ENCODE results near the gene IL25.

The IL25 gene

GRCh38 chr14:23361320-23361719 lies 11.3 kb upstream of the IL25 start:
- no peak for TF ChIP-seq CTCF (conservative IDR thresholded peaks at IDR 0.05; ENCODE audit: low read depth)
- CTCF ChIA-PET, result no interaction called here
- DNase-seq (ENCODE audit: low spot score), result no peak
- H3K27ac ChIP-seq, result no peak overlapping the region
- POLR2A ChIA-PET (ENCODE audit: low non-redundant PET), result no interaction called here

- DNase-seq (ENCODE audit: low spot score), result no peak
- ChIA-PET POLR2A (ENCODE audit: low non-redundant PET) (no interaction called here), CTCF (no interaction called here)
- no peak for TF ChIP-seq CTCF (conservative IDR thresholded peaks at IDR 0.05; ENCODE audit: low read depth)
- no peak overlapping the region for H3K27ac ChIP-seq
Observed at GRCh38 chr14:23361763-23362162, 10.8 kb upstream of the IL25 start.

GRCh38 chr14:23362200-23362599 lies 10.4 kb upstream of the IL25 start:
- no peak for TF ChIP-seq CTCF (conservative IDR thresholded peaks at IDR 0.05; ENCODE audit: low read depth)
- ChIA-PET CTCF (interaction anchor here (0.6 kb wide), 1 partner anchor 306 kb away, joined by 3 read pairs; no protein-coding TSS in a partner anchor), POLR2A (ENCODE audit: low non-redundant PET) (interaction anchor here (0.7 kb wide), 1 partner anchor 36 kb away, joined by 4 read pairs; no protein-coding TSS in a partner anchor)
- no peak overlapping the region for H3K27ac ChIP-seq
- DNase-seq (ENCODE audit: low spot score), result no peak

- no peak for DNase-seq (ENCODE audit: low spot score)
- TF ChIP-seq CTCF (conservative IDR thresholded peaks at IDR 0.05; ENCODE audit: low read depth), result no peak
- ChIA-PET POLR2A (ENCODE audit: low non-redundant PET) (interaction anchor here (0.7 kb wide), 1 partner anchor 17 kb away, joined by 6 read pairs; no protein-coding TSS in a partner anchor), CTCF (interaction anchor here (0.5 to 0.6 kb wide), 2 partner anchors 26 to 877 kb away, joined by 3 to 5 read pairs; no protein-coding TSS in a partner anchor)
- H3K27ac ChIP-seq, result peak overlapping the region; percentile 97
Observed at GRCh38 chr14:23364164-23365035, 8.2 kb upstream of the IL25 start.

GRCh38 chr14:23365036-23365731 lies 7.4 kb upstream of the IL25 start, which contains the start of gene EFS:
TSS of gene EFS (minus strand) at chr14:23365172. CDS start at chr14:23365025, 147 bp downstream.
- peak within 1 kb of the TSS; percentile 97 for H3K27ac ChIP-seq
- ChIA-PET CTCF (interaction anchor here (0.6 to 1.2 kb wide), 3 partner anchors 15 to 64 kb away, joined by 3 to 7 read pairs (median 5); no protein-coding TSS in a partner anchor), POLR2A (ENCODE audit: low non-redundant PET) (no interaction called here)
- DNase-seq (ENCODE audit: low spot score), result peak; percentile 37
- TF ChIP-seq CTCF (conservative IDR thresholded peaks at IDR 0.05; ENCODE audit: low read depth), result no peak

- ChIA-PET CTCF (interaction anchor here (0.6 to 1.2 kb wide), 4 partner anchors 13 to 65 kb away, joined by 3 to 7 read pairs (median 4); partner anchors contain the start of gene SLC22A17), POLR2A (ENCODE audit: low non-redundant PET) (interaction anchor here (0.7 kb wide), 1 partner anchor 111 kb away, joined by 3 read pairs; no protein-coding TSS in a partner anchor)
- DNase-seq (ENCODE audit: low spot score), result peak; percentile 72
- peak overlapping the region; percentile 97 for H3K27ac ChIP-seq
- TF ChIP-seq CTCF (conservative IDR thresholded peaks at IDR 0.05; ENCODE audit: low read depth), result no peak
Observed at GRCh38 chr14:23365732-23366425, 6.7 kb upstream of the IL25 start.

All from RWPE1 (cell line).